Mononuclear cell (primary cell): ENCODE measurements around the gene PPP1R14D. TPM values are rescaled to one million over a fixed set of nuclear protein-coding genes. Genes with fewer than 3 reads are reported as not detected.

ENCODE experiments used
- H3K27me3 ChIP-seq: 2 replicates; pipeline ENCODE4 v1.6.0; 2011; ENCODE audit warnings: low read length, control low read depth; ENCODE audit not compliant: insufficient read depth
- H3K4me1 ChIP-seq: 2 replicates; pipeline ENCODE4 v1.5.1; 2011; ENCODE audit warnings: mild to moderate bottlenecking, low read length, control low read depth; ENCODE audit not compliant: insufficient read depth
- H3K4me3 ChIP-seq: 2 replicates; pipeline ENCODE4 v1.5.1; 2011; ENCODE audit warnings: mild to moderate bottlenecking, low read length, moderate library complexity
- H3K9me3 ChIP-seq: 2 replicates; pipeline ENCODE4 v1.5.1; 2011; ENCODE audit warnings: low read depth, mild to moderate bottlenecking, control low read depth, low read length
- total RNA-seq: library from RNA; depleted of rRNA; stranded (reverse); fragments of >200 nt; gene quantifications from one replicate; pipeline ENCODE4 v1.2.3, GENCODE V29; 2012

PPP1R14D gene
- total RNA-seq, 1 donor: not detected

GRCh38 chr15:40857601-40858341, 29.3 kb upstream of the PPP1R14D start:
- H3K4me3 ChIP-seq: no peak overlapping the region
- no peaks in the 10 kb centered on the region for H3K27me3 ChIP-seq
- H3K4me1 ChIP-seq: peaks cover 26% of the 10 kb centered on the region
- H3K9me3 ChIP-seq: no peaks in the 10 kb centered on the region

DNA sequence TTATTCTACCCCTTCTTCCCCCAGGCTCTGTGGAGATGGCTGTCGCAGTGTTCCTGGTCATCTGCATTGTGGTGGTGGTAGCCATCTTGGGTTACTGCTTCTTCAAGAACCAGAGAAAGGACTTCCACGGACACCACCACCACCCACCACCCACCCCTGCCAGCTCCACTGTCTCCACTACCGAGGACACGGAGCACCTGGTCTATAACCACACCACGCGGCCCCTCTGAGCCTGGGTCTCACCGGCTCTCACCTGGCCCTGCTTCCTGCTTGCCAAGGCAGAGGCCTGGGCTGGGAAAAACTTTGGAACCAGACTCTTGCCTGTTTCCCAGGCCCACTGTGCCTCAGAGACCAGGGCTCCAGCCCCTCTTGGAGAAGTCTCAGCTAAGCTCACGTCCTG, 28.2 kb upstream of the PPP1R14D start:
- Histone ChIP-seq H3K9me3 (no peaks in the 10 kb centered on the region), H3K4me3 (no peak overlapping the region), H3K27me3 (no peaks in the 10 kb centered on the region), H3K4me1 (peaks cover 26% of the 10 kb centered on the region)

- no peak overlapping the region for H3K4me3 ChIP-seq
- H3K27me3 ChIP-seq: no peaks in the 10 kb centered on the region
- no peaks in the 10 kb centered on the region for H3K9me3 ChIP-seq
- peaks cover 24% of the 10 kb centered on the region for H3K4me1 ChIP-seq
These were observed 27.3 kb upstream of the PPP1R14D start for GRCh38 chr15:40855706-40856234.

GRCh38 chr15:40854161-40854560, 25.7 kb upstream of the PPP1R14D start:
- no peaks in the 10 kb centered on the region for H3K27me3 ChIP-seq
- H3K9me3 ChIP-seq: no peaks in the 10 kb centered on the region
- H3K4me3 ChIP-seq: no peak overlapping the region
- peaks cover 19% of the 10 kb centered on the region for H3K4me1 ChIP-seq

DNA sequence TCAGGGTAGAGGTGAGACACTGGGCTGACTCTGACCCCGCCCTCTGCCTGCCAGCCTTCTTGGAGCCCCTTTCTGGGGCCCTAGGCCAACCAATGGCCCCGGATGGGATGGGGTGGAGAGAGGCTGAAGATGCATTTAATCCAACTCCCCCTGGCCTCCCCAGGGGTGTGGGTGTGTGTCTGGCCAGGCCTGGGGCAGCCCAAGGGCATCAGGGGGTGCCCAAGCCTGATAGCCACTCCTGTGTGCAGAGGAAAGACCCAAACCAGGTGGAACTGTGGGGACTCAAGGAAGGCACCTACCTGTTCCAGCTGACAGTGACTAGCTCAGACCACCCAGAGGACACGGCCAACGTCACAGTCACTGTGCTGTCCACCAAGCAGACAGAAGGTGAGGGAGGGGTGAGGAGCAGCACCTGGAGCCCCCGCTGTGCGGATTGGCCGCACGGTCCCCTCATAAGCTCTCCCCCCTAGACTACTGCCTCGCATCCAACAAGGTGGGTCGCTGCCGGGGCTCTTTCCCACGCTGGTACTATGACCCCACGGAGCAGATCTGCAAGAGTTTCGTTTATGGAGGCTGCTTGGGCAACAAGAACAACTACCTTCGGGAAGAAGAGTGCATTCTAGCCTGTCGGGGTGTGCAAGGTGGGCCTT, 24.9 kb upstream of the PPP1R14D start:
- Histone ChIP-seq H3K27me3 (no peaks in the 10 kb centered on the region), H3K9me3 (no peaks in the 10 kb centered on the region), H3K4me3 (no peak overlapping the region), H3K4me1 (peaks cover 12% of the 10 kb centered on the region)

DNA sequence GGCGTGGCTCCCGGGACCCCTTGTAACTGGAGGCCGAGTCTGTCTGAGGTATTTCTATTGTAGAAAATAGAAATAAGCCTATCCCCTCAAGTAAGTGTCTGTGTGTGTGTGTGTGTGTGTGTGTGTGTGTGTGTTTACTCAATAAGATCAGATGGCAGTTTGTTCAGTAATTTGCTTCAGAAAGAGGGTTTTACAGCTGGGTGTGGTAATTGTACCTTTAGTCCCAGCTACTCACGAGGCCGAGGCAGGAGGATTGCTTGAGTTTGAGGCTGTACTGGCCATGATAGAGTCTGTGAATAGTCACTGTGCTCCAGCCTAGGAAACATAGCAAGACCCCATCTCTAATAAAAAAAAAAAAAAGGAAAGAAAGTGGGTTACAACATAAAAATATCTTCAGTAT, 24.0 kb upstream of the PPP1R14D start:
- peaks cover 14% of the 10 kb centered on the region for H3K4me1 ChIP-seq
- H3K9me3 ChIP-seq: no peaks in the 10 kb centered on the region
- no peaks in the 10 kb centered on the region for H3K27me3 ChIP-seq
- no peak overlapping the region for H3K4me3 ChIP-seq

DNA sequence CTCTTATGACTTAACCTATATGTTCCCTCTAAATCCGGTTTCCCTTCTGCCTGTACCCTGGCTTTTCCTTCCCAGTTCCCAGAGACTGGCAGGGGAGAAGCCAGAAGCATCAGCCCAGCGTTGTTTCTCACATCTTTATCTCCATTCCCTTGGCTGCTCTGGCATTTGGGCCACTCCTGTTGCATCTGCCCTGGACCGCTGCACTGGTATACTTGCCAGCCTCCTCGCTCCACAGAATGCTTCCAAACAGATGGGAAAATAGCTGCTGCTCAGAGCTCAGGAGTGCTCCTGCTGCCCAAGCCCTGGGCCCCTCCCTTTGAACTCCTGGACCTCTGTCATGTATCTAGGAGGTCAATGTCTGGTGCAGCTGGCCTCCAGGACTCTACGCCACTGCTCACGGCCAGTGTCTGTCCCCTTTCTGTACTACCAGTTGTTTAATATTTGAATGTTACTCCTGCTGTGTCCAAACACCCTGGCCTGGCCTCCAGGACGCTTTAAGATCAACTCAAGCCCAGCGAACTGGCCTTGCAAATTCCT, 22.1 kb upstream of the PPP1R14D start:
- H3K9me3 ChIP-seq: no peaks in the 10 kb centered on the region
- H3K27me3 ChIP-seq: no peaks in the 10 kb centered on the region

GRCh38 chr15:40847223-40847961, 18.9 kb upstream of the PPP1R14D start:
- no peaks in the 10 kb centered on the region for H3K9me3 ChIP-seq
- no peak overlapping the region for H3K4me3 ChIP-seq
- H3K4me1 ChIP-seq: peaks cover 43% of the 10 kb centered on the region

More for the DNA sequence above, 22.1 kb upstream of the PPP1R14D start:
- Histone ChIP-seq H3K4me1 (peaks cover 26% of the 10 kb centered on the region), H3K4me3 (no peak overlapping the region)

GRCh38 chr15:40846841-40847222, 18.3 kb upstream of the PPP1R14D start:
- Histone ChIP-seq H3K27me3 (peaks cover 10% of the 10 kb centered on the region), H3K4me1 (peaks cover 43% of the 10 kb centered on the region), H3K4me3 (no peak overlapping the region), H3K9me3 (no peaks in the 10 kb centered on the region)

More at GRCh38 chr15:40847223-40847961, 18.9 kb upstream of the PPP1R14D start:
- H3K27me3 ChIP-seq: peaks cover 10% of the 10 kb centered on the region

GRCh38 chr15:40845511-40846284, 17.2 kb upstream of the PPP1R14D start:
- H3K27me3 ChIP-seq: peaks cover 10% of the 10 kb centered on the region
- no peak overlapping the region for H3K4me3 ChIP-seq
- H3K4me1 ChIP-seq: peaks cover 43% of the 10 kb centered on the region

DNA sequence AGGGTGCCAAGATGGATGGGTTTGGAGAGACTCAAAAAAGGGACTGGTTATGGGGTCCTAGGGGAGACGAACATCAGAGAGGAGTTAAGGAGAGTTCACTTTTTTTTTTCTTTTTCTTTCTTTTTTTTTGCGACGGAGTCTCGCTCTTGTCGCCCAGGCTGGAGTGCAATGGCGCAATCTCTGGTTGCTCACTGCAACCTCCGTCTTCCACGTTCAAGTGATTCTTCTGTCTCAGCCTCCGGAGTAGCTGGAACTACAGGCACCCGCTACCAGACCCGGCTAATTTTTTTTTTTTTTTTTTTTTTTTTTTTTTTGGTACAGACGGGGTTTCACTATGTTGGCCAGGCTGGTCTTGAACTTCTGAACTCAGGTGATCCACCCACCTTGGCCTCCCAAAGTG, 16.5 kb upstream of the PPP1R14D start:
- peaks cover 10% of the 10 kb centered on the region for H3K27me3 ChIP-seq
- H3K9me3 ChIP-seq: no peaks in the 10 kb centered on the region
- peaks cover 43% of the 10 kb centered on the region for H3K4me1 ChIP-seq
- H3K4me3 ChIP-seq: peak overlapping the region; percentile 49

More at GRCh38 chr15:40845511-40846284, 17.2 kb upstream of the PPP1R14D start:
- H3K9me3 ChIP-seq: no peaks in the 10 kb centered on the region

GRCh38 chr15:40844696-40845030, 16.2 kb upstream of the PPP1R14D start:
- no peaks in the 10 kb centered on the region for H3K9me3 ChIP-seq
- H3K4me3 ChIP-seq: peak overlapping the region; percentile 49
- peaks cover 43% of the 10 kb centered on the region for H3K4me1 ChIP-seq

DNA sequence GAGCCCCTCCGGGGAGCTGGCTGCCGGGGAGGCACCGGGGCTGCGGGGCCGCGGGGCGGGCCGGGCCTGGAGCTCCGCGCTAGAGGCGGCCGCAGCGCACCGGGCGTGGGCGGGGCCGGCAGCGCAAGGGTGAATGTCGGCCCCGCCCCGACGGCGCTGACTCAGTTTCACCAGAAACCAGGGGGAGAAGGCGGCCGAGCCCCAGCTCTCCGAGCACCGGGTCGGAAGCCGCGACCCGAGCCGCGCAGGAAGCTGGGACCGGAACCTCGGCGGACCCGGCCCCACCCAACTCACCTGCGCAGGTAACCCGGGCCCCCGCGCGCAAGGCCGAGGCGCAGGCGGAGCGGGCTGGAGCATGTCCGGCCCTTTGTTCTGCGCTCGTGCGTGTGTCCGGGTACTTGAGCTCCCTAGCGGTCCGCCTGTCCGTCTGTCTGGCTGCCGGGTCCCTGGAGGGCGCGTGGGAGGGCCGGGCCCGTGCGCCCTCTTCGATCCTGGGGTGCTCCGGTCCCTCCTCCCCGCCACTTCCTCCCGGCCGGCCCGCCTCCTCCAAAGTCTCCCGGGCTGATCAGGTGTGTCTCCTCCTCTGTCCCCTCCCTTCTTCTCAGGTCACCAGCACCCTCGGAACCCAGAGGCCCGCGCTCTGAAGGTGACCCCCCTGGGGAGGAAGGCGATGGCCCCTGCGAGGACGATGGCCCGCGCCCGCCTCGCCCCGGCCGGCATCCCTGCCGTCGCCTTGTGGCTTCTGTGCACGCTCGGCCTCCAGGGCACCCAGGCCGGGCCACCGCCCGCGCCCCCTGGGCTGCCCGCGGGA, 15.6 kb upstream of the PPP1R14D start, which contains the start of gene SPINT1:
SPINT1 (plus strand) TSS at position 164 of the 811 bp plus-strand sequence; CDS start at position 671, 507 bp downstream.
- Histone ChIP-seq H3K4me3 (peak within 1 kb of the TSS; percentile 49), H3K27me3 (peaks cover 10% of the 10 kb centered on the region), H3K9me3 (no peaks in the 10 kb centered on the region), H3K4me1 (peaks cover 43% of the 10 kb centered on the region)

More at GRCh38 chr15:40844696-40845030, 16.2 kb upstream of the PPP1R14D start:
- H3K27me3 ChIP-seq: peaks cover 10% of the 10 kb centered on the region
